NOMO-1 treated with dmso at 0.1 percent for 144 hours (cell line): ENCODE measurements around the gene ATG4D.

Source experiments
- DNase-seq: peaks from one replicate; lab custom pipeline; 2025; ENCODE audit not compliant: unreplicated experiment; lab: John Stamatoyannopoulos, UW

Gene ATG4D

GRCh38 chr19:10574462-10574861 is 30.8 kb downstream of the ATG4D start:
- no peak for DNase-seq

- DNase-seq, result no peak
These were observed 31.5 kb downstream of the ATG4D start for GRCh38 chr19:10575011-10575716.

GRCh38 chr19:10577951-10578350 is 34.2 kb downstream of the ATG4D start:
- DNase-seq, result no peak

- peak; percentile 77 for DNase-seq
These were observed 37.4 kb downstream of the ATG4D start for GRCh38 chr19:10580979-10581631.

GRCh38 chr19:10582091-10582490 is 38.4 kb downstream of the ATG4D start:
- DNase-seq, result no peak

GRCh38 chr19:10583036-10583776 is 39.5 kb downstream of the ATG4D start:
- DNase-seq, result no peak

- DNase-seq, result no peak
These were observed 42.7 kb downstream of the ATG4D start for GRCh38 chr19:10586396-10586795.

- DNase-seq, result no peak
These were observed 43.5 kb downstream of the ATG4D start, which contains the start of gene AP1M2 for GRCh38 chr19:10587022-10587838. Gene AP1M2 (minus strand): TSS chr19:10587312. CDS start chr19:10587231, 81 bp downstream.

- no peak for DNase-seq
These were observed 44.1 kb downstream of the ATG4D start for GRCh38 chr19:10587839-10588150.

GRCh38 chr19:10593148-10593547 is 49.4 kb downstream of the ATG4D start:
- DNase-seq, result no peak

GRCh38 chr19:10593820-10594637 is 50.3 kb downstream of the ATG4D start:
- DNase-seq, result no peak

- DNase-seq, result no peak
These were observed 56.4 kb downstream of the ATG4D start for GRCh38 chr19:10600149-10600548.

GRCh38 chr19:10601999-10602329 is 58.3 kb downstream of the ATG4D start:
- DNase-seq, result no peak

- DNase-seq, result no peak
These were observed 58.8 kb downstream of the ATG4D start for GRCh38 chr19:10602330-10603083.
